GOT3 (cell line): ENCODE results near the gene GPR12.
"Not testable (repeated sequence)": the region's sequence is repeated elsewhere in the genome, so short reads cannot be mapped to it uniquely, and the experiment has no call there.

Source experiments
- DNase-seq: peaks from one replicate; lab custom pipeline; 2025; ENCODE audit warnings: mixed read lengths; lab: John Stamatoyannopoulos, UW

The GPR12 gene

GRCh38 chr13:26747706-26748105 is 12.9 kb downstream of the GPR12 start:
- DNase-seq: no peak

GRCh38 chr13:26743971-26744370 is 16.6 kb downstream of the GPR12 start:
- no peak for DNase-seq

GRCh38 chr13:26742691-26743358 is 17.8 kb downstream of the GPR12 start:
- no peak for DNase-seq

GRCh38 chr13:26735677-26736076 is 24.9 kb downstream of the GPR12 start:
- DNase-seq: no peak

- no peak for DNase-seq
Measured at GRCh38 chr13:26727633-26728032, 33.0 kb downstream of the GPR12 start.

- DNase-seq: no peak
Measured at GRCh38 chr13:26727122-26727521, 33.5 kb downstream of the GPR12 start.

GRCh38 chr13:26726684-26727083 is 33.9 kb downstream of the GPR12 start:
- no peak for DNase-seq

GRCh38 chr13:26723620-26724019 is 37.0 kb downstream of the GPR12 start:
- not testable (repeated sequence) for DNase-seq

- DNase-seq: no peak
Measured at GRCh38 chr13:26722321-26722720, 38.3 kb downstream of the GPR12 start.

GRCh38 chr13:26721251-26722121 is 39.1 kb downstream of the GPR12 start:
- DNase-seq: no peak

- DNase-seq: no peak
Measured at GRCh38 chr13:26719356-26719945, 41.1 kb downstream of the GPR12 start.

- DNase-seq: no peak
Measured at GRCh38 chr13:26718872-26719271, 41.7 kb downstream of the GPR12 start.

- DNase-seq: no peak
Measured at GRCh38 chr13:26718146-26718545, 42.4 kb downstream of the GPR12 start.

GRCh38 chr13:26716984-26717383 is 43.6 kb downstream of the GPR12 start:
- DNase-seq: no peak

GRCh38 chr13:26713341-26713740 is 47.2 kb downstream of the GPR12 start:
- no peak for DNase-seq

GRCh38 chr13:26711211-26711610 is 49.4 kb downstream of the GPR12 start:
- DNase-seq: no peak

GRCh38 chr13:26710166-26710565 is 50.4 kb downstream of the GPR12 start:
- no peak for DNase-seq

GRCh38 chr13:26709461-26709860 is 51.1 kb downstream of the GPR12 start:
- DNase-seq: no peak

- DNase-seq: no peak
Measured at GRCh38 chr13:26708007-26708297, 52.6 kb downstream of the GPR12 start.

GRCh38 chr13:26707122-26708006 is 53.2 kb downstream of the GPR12 start:
- DNase-seq: no peak

GRCh38 chr13:26706381-26706780 is 54.2 kb downstream of the GPR12 start:
- no peak for DNase-seq

- no peak for DNase-seq
Measured at GRCh38 chr13:26705536-26705935, 55.0 kb downstream of the GPR12 start.
